Neutrophil (primary cell): ENCODE data around the gene RGS3.

Source experiments
- H3K27ac ChIP-seq: fragments of 200-600 bp; sonication (generic); 2 replicates; pipeline ENCODE4 v1.5.1; 2016; ENCODE audit warnings: mild to moderate bottlenecking, moderate library complexity
- H3K27me3 ChIP-seq: fragments of 200-600 bp; sonication (generic); 2 replicates; pipeline ENCODE4 v1.6.0; 2016; ENCODE audit warnings: mild to moderate bottlenecking
- H3K36me3 ChIP-seq: fragments of 200-600 bp; sonication (generic); 2 replicates; pipeline ENCODE4 v1.5.1; 2017
- H3K4me1 ChIP-seq, 2 experiments: fragments of 200-600 bp in 1 of 2; sonication (generic) in 1 of 2; 1 replicate in 1 of 2; 2 replicates in 1 of 2; pipeline versions ENCODE4 v1.5.1 to v1.6.1; 2013 to 2016; ENCODE audit warnings: low read depth in 1 of 2, low read length in 1 of 2, mild to moderate bottlenecking in 1 of 2, moderate library complexity in 1 of 2; ENCODE audit not compliant: control insufficient read depth in 1 of 2, insufficient read depth in 1 of 2
- H3K4me3 ChIP-seq, 2 experiments: fragments of 200-600 bp in 1 of 2; sonication (generic) in 1 of 2; 1 replicate in 1 of 2; 2 replicates in 1 of 2; pipeline ENCODE4 v1.5.1; 2013 to 2016; ENCODE audit warnings: low read depth in 1 of 2, low read length in 1 of 2, mild to moderate bottlenecking in 1 of 2, moderate library complexity in 1 of 2
- H3K9me3 ChIP-seq: fragments of 200-600 bp; sonication (generic); 2 replicates; pipeline ENCODE4 v1.5.1; 2016
- TF ChIP-seq, protein P1 (sequence below): fragments of 200-600 bp; sonication (generic); IDR thresholded peaks from 2 replicates; pipeline ENCODE4 v1.5.1; 2016; ENCODE audit warnings: antibody characterized with exemption

Gene RGS3

DNA sequence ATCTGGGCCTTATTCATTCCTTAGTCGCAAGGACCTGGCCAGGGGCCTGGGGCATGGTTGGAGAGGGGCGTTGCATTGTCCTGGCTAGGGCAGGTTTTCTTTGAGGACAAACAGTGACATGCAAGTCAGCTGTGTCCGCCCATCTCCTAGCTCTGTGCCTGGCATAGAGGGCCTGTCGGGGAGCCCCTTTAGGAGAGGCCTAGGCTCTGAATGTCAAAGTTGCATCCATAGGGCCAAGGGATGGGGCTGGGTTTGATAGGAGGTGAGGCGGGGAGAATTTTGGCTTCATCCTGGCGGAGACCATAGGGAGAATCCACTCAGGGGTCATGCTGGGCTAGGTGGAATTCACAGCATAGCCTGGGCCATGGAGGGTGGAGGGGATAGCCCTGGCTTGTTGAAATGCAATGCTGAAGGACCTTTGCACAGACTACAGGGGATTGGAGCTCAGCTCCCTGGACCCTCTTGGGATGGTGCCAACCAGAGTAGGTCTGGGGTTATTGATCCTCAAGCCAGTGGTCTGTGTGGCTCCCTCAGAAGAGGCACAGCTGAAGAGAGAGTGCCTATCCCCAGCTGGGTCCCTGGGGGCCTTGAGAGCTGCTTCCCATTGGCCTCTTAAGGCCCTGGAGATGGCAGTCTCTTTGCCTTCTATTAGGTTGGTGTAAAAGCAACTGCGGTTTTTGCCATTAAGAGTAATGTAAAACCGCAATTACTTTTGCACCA, 104.0 kb downstream of the RGS3 start:
- TF ChIP-seq, protein P1, sequence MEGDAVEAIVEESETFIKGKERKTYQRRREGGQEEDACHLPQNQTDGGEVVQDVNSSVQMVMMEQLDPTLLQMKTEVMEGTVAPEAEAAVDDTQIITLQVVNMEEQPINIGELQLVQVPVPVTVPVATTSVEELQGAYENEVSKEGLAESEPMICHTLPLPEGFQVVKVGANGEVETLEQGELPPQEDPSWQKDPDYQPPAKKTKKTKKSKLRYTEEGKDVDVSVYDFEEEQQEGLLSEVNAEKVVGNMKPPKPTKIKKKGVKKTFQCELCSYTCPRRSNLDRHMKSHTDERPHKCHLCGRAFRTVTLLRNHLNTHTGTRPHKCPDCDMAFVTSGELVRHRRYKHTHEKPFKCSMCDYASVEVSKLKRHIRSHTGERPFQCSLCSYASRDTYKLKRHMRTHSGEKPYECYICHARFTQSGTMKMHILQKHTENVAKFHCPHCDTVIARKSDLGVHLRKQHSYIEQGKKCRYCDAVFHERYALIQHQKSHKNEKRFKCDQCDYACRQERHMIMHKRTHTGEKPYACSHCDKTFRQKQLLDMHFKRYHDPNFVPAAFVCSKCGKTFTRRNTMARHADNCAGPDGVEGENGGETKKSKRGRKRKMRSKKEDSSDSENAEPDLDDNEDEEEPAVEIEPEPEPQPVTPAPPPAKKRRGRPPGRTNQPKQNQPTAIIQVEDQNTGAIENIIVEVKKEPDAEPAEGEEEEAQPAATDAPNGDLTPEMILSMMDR: no peak
- H3K4me1 ChIP-seq: peaks cover 61% of the 10 kb centered on the region in 2 experiments

DNA sequence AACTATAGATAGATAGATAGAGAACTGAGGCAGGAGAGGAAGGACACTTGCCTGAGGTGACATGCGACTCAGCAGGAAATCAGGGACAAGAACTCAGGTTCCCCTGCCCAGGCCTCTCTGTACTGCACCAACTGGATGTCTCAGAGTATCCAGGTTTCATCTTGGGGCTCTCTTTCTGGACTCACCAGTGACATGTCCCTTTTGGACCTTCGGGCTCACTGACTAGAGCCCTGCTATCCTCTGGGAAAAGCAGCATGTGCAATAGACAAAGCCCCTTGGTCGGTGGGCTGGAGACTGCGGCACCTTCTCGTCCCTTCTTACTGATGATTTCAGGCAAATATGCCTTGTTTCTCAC, 104.5 kb downstream of the RGS3 start:
- peaks cover 61% of the 10 kb centered on the region in 2 experiments for H3K4me1 ChIP-seq

More for the DNA sequence above, 104.0 kb downstream of the RGS3 start:
- no peak overlapping the region for H3K4me3 ChIP-seq
- no peaks in the 10 kb centered on the region for H3K9me3 ChIP-seq
- no peaks in the 10 kb centered on the region for H3K27me3 ChIP-seq
- H3K27ac ChIP-seq: no peak overlapping the region
- H3K36me3 ChIP-seq: peaks cover 7% of the 10 kb centered on the region

DNA sequence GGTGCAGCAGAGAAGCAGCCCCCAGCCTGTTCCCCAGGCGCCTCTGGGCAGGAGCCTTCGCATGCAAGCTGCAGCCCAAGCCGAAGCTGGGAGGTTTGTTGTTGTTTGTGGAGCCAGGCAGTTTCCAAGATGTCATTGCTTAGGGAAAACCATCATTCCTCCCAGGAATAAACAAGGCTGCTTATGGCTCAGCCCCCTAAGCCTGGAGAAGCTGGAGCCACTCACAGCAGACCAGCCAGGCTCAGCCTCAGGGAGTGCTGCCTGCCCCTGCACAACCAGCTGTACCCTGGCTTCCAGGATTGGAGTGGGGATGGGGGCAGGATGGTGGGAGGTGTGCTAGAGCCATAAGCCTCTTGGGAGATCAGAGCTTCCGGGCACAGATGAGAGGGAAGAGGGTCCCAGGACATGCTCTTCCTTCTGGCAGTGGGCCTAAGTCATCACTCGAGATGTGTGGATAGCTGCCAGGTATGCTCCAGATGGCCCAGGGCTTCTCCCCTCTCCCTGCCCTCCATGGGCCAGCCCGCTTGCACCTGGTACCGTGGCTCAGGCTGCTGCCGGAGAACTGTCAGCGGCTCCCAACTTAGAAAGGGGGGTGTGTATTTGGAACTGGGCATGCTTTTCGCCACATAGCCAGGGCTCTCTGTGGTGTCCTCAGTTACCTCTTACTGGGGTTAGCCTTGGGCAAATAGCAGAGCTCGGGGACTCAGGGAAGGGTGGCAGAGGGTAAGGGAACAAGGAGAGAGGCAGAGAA, 105.2 kb downstream of the RGS3 start:
- peaks cover 61% of the 10 kb centered on the region in 2 experiments for H3K4me1 ChIP-seq
- TF ChIP-seq, protein P1: no peak
- H3K4me3 ChIP-seq: no peak overlapping the region
- no peak overlapping the region for H3K27ac ChIP-seq
- no peaks in the 10 kb centered on the region for H3K27me3 ChIP-seq
- peaks cover 7% of the 10 kb centered on the region for H3K36me3 ChIP-seq
- H3K9me3 ChIP-seq: no peaks in the 10 kb centered on the region

More for the DNA sequence above, 104.5 kb downstream of the RGS3 start:
- Histone ChIP-seq H3K27me3 (no peaks in the 10 kb centered on the region), H3K4me3 (no peak overlapping the region), H3K9me3 (no peaks in the 10 kb centered on the region), H3K27ac (no peak overlapping the region), H3K36me3 (peaks cover 7% of the 10 kb centered on the region)
- TF ChIP-seq, protein P1: no peak

DNA sequence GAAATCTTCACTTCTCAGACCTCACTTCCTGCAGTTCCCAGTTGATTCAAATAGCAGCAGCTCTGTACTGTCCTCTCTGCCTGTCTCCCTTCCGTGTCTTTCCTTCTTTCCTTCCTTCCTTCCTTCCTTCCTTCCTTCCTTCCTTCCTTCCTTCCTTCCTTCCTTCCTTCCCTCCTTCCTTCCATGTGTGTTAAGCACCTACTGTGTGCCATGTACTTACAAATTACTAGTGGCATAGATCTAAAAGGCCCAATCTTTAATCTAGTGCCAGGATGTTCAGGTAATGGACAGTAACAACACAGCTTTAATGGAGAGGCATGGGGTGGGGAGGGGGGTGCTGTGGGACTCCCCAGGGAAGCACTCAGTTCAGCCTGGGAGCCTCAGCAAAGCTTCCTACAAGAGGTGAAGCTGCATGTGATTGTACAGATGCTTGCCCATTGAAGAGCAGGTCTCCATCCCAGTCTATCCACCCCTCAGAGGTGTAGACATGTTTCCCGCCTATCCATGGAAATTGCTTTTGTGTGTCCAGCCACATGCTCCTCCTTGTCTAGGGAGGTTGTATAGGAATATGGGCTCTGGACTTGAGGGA, 106.0 kb downstream of the RGS3 start:
- TF ChIP-seq, protein P1: no peak
- H3K36me3 ChIP-seq: peaks cover 12% of the 10 kb centered on the region
- H3K4me1 ChIP-seq: peaks cover 56% of the 10 kb centered on the region in 2 experiments
- no peak overlapping the region for H3K27ac ChIP-seq
- H3K4me3 ChIP-seq: no peak overlapping the region
- H3K9me3 ChIP-seq: no peaks in the 10 kb centered on the region
- H3K27me3 ChIP-seq: no peaks in the 10 kb centered on the region

DNA sequence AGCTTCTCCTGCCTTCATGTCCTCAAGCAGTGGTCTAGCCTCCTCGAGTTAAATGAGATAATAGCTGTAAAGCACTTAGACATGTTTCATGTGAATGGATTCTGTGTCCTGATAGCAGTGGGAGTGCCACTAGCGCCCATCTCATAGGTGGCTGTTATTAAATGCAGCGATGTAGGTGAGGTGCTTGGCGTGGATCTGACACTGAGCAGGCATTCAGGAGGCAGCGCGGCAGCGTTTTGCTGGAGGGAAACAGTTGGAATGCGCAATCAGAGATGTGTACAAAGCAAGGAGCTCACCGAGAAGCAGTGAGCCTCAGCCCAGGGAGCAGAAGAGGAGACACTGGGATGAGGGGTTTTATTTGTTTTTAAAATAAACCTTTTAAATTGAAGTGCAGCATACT, 106.6 kb downstream of the RGS3 start:
- Histone ChIP-seq H3K27ac (no peak overlapping the region), H3K36me3 (peaks cover 14% of the 10 kb centered on the region), H3K27me3 (no peaks in the 10 kb centered on the region), H3K9me3 (no peaks in the 10 kb centered on the region), H3K4me3 (no peak overlapping the region), H3K4me1 (peaks cover 50% of the 10 kb centered on the region in 2 experiments)
- TF ChIP-seq, protein P1: no peak
